ENCODE measurements around the gene ABCE1.

Gene ABCE1

GRCh38 chr4:145177511-145177905 is 79.4 kb downstream of the ABCE1 start:
- no peak for DNase-seq (ENCODE audit: low read depth in 2 of 2)

GRCh38 chr4:145177906-145178538 is 79.9 kb downstream of the ABCE1 start:
- DNase-seq (ENCODE audit: low read depth in 2 of 2), result no peak

- DNase-seq (ENCODE audit: low read depth in 2 of 2), result no peak
Measured at GRCh38 chr4:145178740-145179280, 80.7 kb downstream of the ABCE1 start.

Data from fibroblast of skin of left biceps (primary cell).